Uterus (tissue), 2 donors: Measurements from ENCODE around the gene AGL.

Experiments
- CTCF ChIP-seq, 4 experiments: fragments of 200-600 bp in 2 of 4; fragments of 450-650 bp in 2 of 4; sonication (generic) in 2 of 4; IDR thresholded peaks; one replicate each; pipeline ENCODE4 v1.5.1; 2016 to 2019; ENCODE audit warnings: antibody characterized with exemption in 4 of 4, mild to moderate bottlenecking in 2 of 4, moderate library complexity in 1 of 4
- POLR2A ChIP-seq, 2 donors: fragments of 450-650 bp; IDR thresholded peaks; one replicate each; pipeline ENCODE4 v1.6.1; 2016; ENCODE audit warnings: antibody characterized with exemption in 2 of 2, mild to moderate bottlenecking in 1 of 2, moderate library complexity in 1 of 2

DNA sequence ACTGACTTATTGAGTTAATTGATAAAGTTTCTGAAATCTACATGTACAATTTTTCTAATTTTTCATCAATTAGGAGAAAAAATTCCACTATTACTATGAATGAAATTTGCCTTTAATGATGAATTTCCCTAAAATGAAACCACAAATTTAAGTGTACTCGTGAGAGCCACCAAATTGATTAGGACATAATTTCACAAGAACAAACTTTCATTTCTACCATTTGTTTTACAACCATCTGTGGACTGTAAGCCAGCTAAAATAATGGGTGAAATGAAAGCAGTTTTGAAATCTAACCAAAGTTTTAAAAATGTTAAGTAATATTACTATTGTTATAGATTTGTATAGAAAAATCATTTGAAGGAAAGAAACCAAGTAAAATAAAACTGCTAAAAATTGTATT lies 41.8 kb downstream of the AGL start:
- TF ChIP-seq POLR2A (IDR thresholded peaks at IDR 0.05) (no peak), CTCF (IDR thresholded peaks at IDR 0.05) (no peak)
